WERI-Rb-1 (cell line): Measurements from ENCODE around the gene ZNF865.

ENCODE experiments used
- DNase-seq: peaks from one replicate; pipeline ENCODE4 v3.0.0-alpha.2; 2020
- H3K27ac ChIP-seq: fragments of 250-450 bp; sonication (Bioruptor Pico); 2 replicates; pipeline ENCODE4 v1.5.1; 2020; ENCODE audit warnings: mild to moderate bottlenecking, moderate library complexity
- H3K27me3 ChIP-seq: fragments of 250-450 bp; sonication (Bioruptor Pico); 2 replicates; pipeline ENCODE4 v1.5.1; 2021; ENCODE audit warnings: mild to moderate bottlenecking, low read depth, moderate library complexity; ENCODE audit not compliant: insufficient read depth, severe bottlenecking
- H3K36me3 ChIP-seq: fragments of 250-450 bp; sonication (Bioruptor Pico); 2 replicates; pipeline ENCODE4 v1.5.1; 2020; ENCODE audit warnings: mild to moderate bottlenecking, moderate library complexity
- H3K4me3 ChIP-seq: 2 replicates; pipeline ENCODE4 v1.5.1; 2011; ENCODE audit warnings: low read depth, mild to moderate bottlenecking, control low read depth, low read length
- H3K9me3 ChIP-seq: fragments of 250-450 bp; sonication (Bioruptor Pico); 2 replicates; pipeline ENCODE4 v1.5.1; 2021; ENCODE audit warnings: mild to moderate bottlenecking, moderate library complexity; ENCODE audit not compliant: severe bottlenecking
- TF ChIP-seq, protein P1 (sequence below): IDR thresholded peaks from 2 replicates; pipeline ENCODE4 v1.5.1; 2011; ENCODE audit warnings: low read depth, mild to moderate bottlenecking, control low read depth, inconsistent platforms, low read length

ZNF865 gene

DNA sequence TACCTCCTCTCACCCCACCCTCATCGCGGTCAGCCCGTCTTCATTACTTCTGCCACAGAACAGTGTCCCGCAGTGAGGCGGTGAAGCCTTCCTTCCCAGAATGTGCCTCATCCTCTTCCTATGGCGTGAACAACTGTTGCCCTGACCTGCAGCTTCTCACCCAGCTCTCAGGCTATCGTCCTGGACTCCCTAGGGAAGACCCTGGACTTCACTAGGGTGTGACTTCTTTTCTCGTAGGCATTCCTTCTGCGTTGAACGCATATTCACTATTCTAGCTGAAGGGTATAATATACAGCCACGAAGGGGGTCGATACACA is 982 bp downstream of the ZNF865 start:
- Histone ChIP-seq H3K36me3 (peaks cover 12% of the 10 kb centered on the region), H3K27me3 (no peaks in the 10 kb centered on the region), H3K27ac (peak overlapping the region; percentile 92), H3K4me3 (peak overlapping the region; percentile 93), H3K9me3 (no peaks in the 10 kb centered on the region)
- TF ChIP-seq, protein P1, sequence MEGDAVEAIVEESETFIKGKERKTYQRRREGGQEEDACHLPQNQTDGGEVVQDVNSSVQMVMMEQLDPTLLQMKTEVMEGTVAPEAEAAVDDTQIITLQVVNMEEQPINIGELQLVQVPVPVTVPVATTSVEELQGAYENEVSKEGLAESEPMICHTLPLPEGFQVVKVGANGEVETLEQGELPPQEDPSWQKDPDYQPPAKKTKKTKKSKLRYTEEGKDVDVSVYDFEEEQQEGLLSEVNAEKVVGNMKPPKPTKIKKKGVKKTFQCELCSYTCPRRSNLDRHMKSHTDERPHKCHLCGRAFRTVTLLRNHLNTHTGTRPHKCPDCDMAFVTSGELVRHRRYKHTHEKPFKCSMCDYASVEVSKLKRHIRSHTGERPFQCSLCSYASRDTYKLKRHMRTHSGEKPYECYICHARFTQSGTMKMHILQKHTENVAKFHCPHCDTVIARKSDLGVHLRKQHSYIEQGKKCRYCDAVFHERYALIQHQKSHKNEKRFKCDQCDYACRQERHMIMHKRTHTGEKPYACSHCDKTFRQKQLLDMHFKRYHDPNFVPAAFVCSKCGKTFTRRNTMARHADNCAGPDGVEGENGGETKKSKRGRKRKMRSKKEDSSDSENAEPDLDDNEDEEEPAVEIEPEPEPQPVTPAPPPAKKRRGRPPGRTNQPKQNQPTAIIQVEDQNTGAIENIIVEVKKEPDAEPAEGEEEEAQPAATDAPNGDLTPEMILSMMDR: no peak
- no peak for DNase-seq

DNA sequence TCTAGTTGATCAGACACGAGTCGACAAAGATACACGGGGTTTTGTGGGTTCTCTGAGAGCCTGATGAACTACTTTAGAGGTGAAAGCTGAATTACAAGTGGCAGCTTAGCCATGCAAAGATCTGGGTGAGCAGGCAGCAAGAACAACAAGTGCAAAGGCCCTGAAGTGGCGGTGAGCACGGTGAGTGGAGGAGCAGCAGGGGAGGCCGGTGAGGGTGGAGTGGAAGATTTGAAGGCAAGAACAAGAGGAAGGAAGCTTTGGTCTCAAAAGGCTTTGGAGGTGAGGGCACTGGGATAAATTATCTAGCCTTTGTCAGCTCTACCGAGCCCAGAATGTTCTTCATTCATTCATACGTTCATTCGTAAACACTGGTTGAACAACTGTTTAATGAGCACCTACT is 1.4 kb downstream of the ZNF865 start:
- Histone ChIP-seq H3K4me3 (peak overlapping the region; percentile 93; the same call in 1 of the 2 replicates), H3K27ac (peak overlapping the region; percentile 92), H3K36me3 (peaks cover 12% of the 10 kb centered on the region), H3K9me3 (no peaks in the 10 kb centered on the region), H3K27me3 (no peaks in the 10 kb centered on the region)
- TF ChIP-seq, protein P1: no peak
- DNase-seq: no peak

DNA sequence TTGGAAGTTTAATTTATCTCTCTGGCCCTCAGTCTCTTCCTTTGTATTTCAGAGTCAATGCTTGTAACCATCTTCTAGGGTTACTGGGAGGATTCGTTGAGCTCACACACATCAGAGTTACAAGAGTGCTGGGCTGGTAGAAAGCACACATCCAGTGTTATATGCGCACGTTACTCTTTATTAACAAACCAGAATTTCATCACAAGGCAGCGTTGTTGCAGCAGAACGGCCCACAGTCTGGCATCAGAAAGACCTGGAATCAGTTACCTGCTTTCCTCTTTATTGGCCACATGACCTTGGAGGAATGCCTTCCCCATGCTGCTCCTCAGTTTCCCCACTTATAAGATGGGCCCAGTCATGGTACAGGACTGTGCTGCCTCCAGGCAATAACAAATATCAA is 3.9 kb downstream of the ZNF865 start:
- Histone ChIP-seq H3K27me3 (no peaks in the 10 kb centered on the region), H3K27ac (no peak overlapping the region), H3K36me3 (peaks cover 12% of the 10 kb centered on the region), H3K9me3 (no peaks in the 10 kb centered on the region), H3K4me3 (no peak overlapping the region)
- DNase-seq: no peak
- TF ChIP-seq, protein P1: no peak

DNA sequence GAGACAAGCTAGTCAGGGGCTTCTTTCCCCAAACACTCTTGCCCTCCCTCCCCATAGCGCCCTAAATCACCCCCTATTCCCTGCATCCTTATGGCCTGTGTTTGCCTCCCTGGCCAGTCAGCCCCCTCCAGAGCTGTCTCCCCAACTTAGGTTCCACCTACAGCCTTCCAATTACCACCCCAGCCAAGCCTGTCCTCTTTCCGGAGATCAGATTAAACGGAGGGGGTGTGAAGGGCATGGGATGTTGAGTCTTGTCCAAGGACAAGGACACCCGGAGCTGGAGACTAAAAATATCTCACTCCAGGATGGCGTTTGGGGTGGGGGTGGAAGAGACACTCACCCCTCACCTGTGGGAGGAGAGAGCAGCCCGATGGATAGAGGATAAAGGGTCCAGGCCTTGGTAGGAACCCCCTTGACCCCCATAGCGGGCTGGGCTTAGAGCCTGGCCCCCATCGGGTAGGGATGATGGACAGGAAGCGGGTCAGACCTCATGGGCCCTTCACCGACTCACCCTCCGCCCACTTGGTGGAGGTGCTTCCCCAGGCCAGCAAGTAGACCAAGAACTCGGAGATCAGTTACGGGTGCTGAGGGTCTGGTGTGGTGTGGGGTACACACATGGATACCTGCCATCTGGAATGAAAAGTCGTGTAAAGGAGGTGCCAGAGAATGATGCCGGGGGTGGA is 6.0 kb downstream of the ZNF865 start:
- Histone ChIP-seq H3K27ac (no peak overlapping the region), H3K36me3 (peaks cover 24% of the 10 kb centered on the region), H3K9me3 (no peaks in the 10 kb centered on the region), H3K27me3 (no peaks in the 10 kb centered on the region), H3K4me3 (no peak overlapping the region)
- TF ChIP-seq, protein P1: no peak
- DNase-seq: no peak

DNA sequence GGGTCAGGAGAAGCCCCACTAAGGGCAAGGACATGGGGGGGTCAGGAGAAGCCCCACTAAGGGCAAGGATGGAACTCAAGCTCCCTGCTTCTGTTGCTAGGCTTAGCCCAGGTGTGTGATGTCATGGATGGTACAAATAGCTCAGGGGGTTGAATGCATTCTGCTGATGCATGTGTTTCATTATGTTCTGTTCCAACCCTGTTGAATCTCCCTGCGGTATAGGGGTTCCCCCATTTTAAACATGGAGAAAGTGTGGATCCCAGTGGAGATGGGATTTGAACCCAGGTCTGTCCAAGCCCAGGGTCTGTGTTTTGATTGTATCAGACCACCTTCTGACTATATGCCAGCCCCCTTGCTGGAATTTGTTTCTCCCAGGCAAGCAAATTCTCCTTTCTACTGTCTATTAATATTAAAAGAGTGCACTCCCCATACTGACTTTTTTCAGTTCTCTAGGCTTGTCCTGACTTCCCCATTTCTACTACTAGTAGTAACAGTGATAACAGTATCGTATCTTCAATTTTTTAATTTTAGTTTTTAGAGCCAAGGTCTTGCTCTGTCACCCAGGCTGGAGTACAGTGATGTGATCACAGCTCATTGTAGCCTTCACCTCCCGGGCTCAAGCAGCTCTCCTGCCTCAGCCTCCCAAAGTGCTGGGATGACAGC is 6.7 kb downstream of the ZNF865 start:
- Histone ChIP-seq H3K36me3 (peaks cover 24% of the 10 kb centered on the region), H3K27ac (no peak overlapping the region), H3K4me3 (no peak overlapping the region), H3K9me3 (no peaks in the 10 kb centered on the region), H3K27me3 (no peaks in the 10 kb centered on the region)
- TF ChIP-seq, protein P1: no peak
- DNase-seq: no peak
